Liver (tissue), 3 donors: ENCODE data around the gene ASB2.

Source experiments
- GABPA ChIP-seq, 2 donors: IDR thresholded peaks in 1 of 2; conservative IDR thresholded peaks in 1 of 2; 2 replicates each; pipeline ENCODE4 v1.6.1; 2016; ENCODE audit warnings: antibody characterized with exemption in 2 of 2, mild to moderate bottlenecking in 1 of 2, moderate library complexity in 1 of 2
- RAD21 ChIP-seq, 2 donors: IDR thresholded peaks; 2 replicates each; pipeline ENCODE4 v1.6.1; 2016; ENCODE audit warnings: antibody characterized with exemption in 2 of 2, mild to moderate bottlenecking in 2 of 2
- TAF1 ChIP-seq: conservative IDR thresholded peaks from 2 replicates; pipeline ENCODE4 v1.6.1; 2016; ENCODE audit warnings: antibody characterized with exemption, mild to moderate bottlenecking
- YY1 ChIP-seq: IDR thresholded peaks from 2 replicates; pipeline ENCODE4 v1.6.1; 2016; ENCODE audit warnings: antibody characterized with exemption, mild to moderate bottlenecking
- TF ChIP-seq, protein P1 (sequence below): fragments of 150-350 bp; IDR thresholded peaks from 2 replicates; pipeline ENCODE4 v1.5.1; 2017; ENCODE audit warnings: improper control_type of control experiment, low read depth, low read length; ENCODE audit not compliant: missing input control
- TF ChIP-seq, protein P2 (sequence below): IDR thresholded peaks from 2 replicates; pipeline ENCODE4 v1.6.1; 2016; ENCODE audit warnings: antibody characterized with exemption, mild to moderate bottlenecking
- donor health status: healthy.
- donor health status: healthy.

DNA sequence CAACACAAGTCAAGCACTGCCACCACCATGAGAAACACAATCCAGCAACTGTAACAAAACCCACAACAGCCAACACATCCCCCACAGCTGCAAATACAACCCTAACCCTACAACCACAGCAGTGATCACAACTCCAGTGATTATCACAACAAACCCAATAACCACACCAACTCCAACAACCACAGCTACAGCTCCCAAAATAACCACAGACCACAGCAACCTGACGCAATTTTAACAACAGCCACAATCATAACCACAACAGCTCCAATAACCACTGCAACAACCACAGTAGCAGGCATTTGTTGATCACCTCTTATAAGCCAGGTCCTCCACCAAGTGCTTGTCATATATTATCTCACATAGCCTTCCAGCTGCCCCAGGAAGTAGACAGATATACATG lies 91.4 kb downstream of the ASB2 start:
- TF ChIP-seq, protein P1, sequence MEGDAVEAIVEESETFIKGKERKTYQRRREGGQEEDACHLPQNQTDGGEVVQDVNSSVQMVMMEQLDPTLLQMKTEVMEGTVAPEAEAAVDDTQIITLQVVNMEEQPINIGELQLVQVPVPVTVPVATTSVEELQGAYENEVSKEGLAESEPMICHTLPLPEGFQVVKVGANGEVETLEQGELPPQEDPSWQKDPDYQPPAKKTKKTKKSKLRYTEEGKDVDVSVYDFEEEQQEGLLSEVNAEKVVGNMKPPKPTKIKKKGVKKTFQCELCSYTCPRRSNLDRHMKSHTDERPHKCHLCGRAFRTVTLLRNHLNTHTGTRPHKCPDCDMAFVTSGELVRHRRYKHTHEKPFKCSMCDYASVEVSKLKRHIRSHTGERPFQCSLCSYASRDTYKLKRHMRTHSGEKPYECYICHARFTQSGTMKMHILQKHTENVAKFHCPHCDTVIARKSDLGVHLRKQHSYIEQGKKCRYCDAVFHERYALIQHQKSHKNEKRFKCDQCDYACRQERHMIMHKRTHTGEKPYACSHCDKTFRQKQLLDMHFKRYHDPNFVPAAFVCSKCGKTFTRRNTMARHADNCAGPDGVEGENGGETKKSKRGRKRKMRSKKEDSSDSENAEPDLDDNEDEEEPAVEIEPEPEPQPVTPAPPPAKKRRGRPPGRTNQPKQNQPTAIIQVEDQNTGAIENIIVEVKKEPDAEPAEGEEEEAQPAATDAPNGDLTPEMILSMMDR: no peak
- TF ChIP-seq, protein P2, sequence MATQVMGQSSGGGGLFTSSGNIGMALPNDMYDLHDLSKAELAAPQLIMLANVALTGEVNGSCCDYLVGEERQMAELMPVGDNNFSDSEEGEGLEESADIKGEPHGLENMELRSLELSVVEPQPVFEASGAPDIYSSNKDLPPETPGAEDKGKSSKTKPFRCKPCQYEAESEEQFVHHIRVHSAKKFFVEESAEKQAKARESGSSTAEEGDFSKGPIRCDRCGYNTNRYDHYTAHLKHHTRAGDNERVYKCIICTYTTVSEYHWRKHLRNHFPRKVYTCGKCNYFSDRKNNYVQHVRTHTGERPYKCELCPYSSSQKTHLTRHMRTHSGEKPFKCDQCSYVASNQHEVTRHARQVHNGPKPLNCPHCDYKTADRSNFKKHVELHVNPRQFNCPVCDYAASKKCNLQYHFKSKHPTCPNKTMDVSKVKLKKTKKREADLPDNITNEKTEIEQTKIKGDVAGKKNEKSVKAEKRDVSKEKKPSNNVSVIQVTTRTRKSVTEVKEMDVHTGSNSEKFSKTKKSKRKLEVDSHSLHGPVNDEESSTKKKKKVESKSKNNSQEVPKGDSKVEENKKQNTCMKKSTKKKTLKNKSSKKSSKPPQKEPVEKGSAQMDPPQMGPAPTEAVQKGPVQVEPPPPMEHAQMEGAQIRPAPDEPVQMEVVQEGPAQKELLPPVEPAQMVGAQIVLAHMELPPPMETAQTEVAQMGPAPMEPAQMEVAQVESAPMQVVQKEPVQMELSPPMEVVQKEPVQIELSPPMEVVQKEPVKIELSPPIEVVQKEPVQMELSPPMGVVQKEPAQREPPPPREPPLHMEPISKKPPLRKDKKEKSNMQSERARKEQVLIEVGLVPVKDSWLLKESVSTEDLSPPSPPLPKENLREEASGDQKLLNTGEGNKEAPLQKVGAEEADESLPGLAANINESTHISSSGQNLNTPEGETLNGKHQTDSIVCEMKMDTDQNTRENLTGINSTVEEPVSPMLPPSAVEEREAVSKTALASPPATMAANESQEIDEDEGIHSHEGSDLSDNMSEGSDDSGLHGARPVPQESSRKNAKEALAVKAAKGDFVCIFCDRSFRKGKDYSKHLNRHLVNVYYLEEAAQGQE: no peak
- no peak for TF ChIP-seq YY1
- TF ChIP-seq GABPA (IDR thresholded peaks at IDR 0.05 in 1 of 2, conservative IDR thresholded peaks at IDR 0.05 in 1 of 2): no peak
- no peak for TF ChIP-seq TAF1
- no peak for TF ChIP-seq RAD21 (IDR thresholded peaks at IDR 0.05)
